RKO (cell line): ENCODE data around the gene MAGI1.
A peak's percentile ranks its signal among the peaks of the same experiment; 100 is the strongest.
"Not testable (repeated sequence)": the region's sequence is repeated elsewhere in the genome, so short reads cannot be mapped to it uniquely, and the experiment has no call there.

ENCODE experiments used
- DNase-seq: peaks from one replicate; pipeline ENCODE4 v3.0.0-alpha.2; 2016; ENCODE audit warnings: low spot score

MAGI1 gene

GRCh38 chr3:65904016-65904415, 134.7 kb downstream of the MAGI1 start:
- DNase-seq: no peak

- DNase-seq: no peak
Observed at GRCh38 chr3:65902304-65902793, 136.4 kb downstream of the MAGI1 start.

DNA sequence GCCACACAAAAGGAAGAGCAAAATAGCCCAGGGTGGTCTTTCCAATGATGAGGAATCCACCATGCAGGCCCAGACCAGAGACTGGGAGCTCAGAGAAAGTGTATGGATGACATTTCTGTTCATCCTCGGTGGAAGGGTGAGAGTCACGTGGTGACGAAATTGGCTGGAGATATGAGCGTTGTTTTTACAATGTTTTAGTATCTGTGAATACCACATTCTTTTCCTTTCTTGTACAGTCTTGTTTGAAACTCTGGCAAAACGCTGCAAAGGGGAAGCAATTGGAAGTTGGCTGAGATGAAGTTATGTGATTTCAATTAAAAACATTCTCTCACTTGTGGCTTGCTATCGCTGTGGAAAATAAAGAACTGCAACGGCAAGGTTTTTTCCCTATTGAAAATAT, 137.5 kb downstream of the MAGI1 start:
- no peak for DNase-seq

GRCh38 chr3:65899226-65899625, 139.5 kb downstream of the MAGI1 start:
- no peak for DNase-seq

DNA sequence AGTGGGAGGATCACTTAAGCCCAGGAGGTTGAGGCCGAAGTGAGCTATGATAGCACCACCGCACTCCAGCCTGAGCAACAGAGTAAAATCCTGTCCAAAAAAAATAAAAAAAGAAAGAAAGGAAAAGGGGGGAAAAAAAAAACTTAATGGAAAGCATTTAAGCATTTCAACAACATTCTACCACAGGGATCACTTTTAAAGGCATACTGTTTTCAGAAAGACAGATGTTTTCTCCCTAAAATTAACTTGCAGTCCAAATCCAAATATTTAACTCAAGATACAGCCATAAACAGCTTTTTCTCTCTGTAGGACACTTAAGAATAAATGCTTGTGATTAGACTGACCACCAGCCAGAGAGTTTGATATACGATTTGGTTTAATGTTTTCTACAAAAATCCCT, 141.0 kb downstream of the MAGI1 start:
- no peak for DNase-seq

DNA sequence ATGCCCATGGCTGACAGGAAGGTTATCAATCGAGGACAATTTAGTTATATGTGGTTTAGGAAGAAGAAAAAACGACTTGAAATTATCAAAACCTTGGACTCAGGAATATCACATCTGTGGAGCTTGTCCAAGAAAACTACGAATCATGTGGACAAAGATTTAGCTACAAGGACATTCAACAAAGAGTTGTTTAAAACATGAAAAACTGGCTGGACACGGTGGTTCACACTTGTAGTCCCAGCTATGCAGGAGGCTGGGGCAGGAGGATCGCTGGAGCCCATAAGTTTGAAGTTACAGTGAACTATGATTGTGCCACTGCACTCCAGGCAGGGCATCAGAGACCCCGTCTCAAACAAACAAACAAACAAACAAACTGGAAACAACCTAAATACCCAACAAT, 142.4 kb downstream of the MAGI1 start:
- DNase-seq: no peak

DNA sequence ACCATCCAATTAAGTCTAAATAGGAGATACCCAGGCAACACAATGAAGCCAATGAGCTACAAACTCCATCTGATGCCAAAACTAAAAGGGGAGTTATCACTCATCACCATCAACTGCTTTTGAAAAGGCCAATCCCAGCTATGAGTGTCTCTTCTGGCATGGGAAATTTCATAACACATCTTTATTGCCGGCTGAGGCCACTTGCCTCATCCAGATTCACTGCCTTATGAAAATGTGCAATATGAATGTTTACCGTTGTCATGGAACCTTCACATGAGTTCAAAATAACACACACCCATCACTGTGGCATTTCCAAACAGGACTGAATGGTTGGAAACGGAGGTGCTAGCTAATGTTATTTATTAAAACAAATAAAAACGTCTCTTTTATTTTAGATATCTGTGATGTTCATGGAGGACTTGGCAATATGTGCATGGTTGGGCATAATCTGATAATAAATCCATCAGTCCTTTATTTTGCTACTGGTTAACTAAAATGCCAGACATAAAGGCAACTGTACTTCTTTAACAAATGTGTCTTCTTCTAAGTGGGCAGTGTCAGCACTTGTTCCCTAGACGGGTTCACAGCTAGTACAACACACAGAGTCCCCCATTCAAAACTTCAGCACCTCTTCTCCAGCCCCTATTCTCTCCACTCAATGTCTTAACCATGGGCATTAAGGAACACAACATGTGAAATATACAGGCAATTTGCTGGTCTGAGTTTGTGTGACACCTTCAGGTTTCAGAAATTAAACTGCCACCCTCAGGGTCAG, 143.9 kb downstream of the MAGI1 start:
- DNase-seq: no peak

- no peak for DNase-seq
Observed at GRCh38 chr3:65894126-65894525, 144.6 kb downstream of the MAGI1 start.

DNA sequence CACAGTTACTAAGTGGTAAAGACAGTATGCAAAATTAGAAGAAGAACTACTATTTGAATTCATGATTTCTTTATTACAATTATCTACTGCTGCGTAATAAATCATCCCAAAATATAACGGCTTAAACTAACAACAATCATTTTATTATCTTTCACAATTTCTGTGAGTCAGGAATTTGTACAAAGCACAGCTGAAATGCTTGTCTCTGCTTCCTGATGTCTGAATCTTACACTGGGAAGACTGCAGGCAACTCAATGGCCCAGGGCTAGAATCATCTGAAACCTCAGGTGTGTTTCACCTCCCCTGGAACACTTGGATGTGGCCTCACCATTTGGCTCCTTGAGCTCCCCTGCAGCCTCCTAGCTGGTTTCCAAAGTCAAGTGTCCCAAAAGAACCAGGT, 145.1 kb downstream of the MAGI1 start:
- no peak for DNase-seq

DNA sequence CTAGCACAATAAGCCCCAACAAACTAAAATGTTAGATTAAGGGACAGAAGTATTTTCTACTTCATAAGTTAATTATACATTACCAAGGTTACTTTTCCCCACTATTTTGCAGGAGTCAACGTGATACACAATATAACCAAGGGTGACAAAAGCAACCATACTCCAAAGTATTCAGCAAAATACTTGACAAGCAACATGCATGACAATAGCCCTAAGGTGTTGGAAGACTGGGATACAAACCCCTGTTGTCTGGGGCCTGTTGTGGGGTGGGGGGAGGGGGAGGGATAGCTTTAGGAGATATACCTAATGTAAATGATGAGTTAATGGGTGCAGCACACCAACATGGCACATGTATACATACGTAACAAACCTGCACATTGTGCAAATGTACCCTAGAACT, 147.2 kb downstream of the MAGI1 start:
- not testable (repeated sequence) for DNase-seq

- no peak for DNase-seq
Observed at GRCh38 chr3:65890328-65890727, 148.4 kb downstream of the MAGI1 start.

DNA sequence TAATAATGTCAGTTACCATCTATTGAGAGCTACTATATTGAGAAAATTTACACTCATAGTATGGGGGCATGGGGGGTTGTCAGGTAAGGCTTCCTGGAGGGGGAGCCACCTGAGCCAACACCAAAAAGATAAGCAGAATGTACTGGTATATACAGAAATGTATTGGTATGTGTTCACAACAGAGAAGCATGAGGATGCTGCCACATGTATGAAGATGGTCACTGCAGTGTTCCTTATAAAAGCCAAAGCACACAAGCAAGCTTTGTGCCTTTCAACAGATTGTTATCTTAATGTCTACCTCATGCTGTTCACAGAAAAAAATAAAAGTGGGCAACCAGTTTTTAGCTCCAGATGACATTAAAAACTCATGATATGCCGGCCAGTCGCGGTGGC, 149.0 kb downstream of the MAGI1 start:
- DNase-seq: no peak

- peak; percentile 88 for DNase-seq
Observed at GRCh38 chr3:65888980-65889706, 149.6 kb downstream of the MAGI1 start.

DNA sequence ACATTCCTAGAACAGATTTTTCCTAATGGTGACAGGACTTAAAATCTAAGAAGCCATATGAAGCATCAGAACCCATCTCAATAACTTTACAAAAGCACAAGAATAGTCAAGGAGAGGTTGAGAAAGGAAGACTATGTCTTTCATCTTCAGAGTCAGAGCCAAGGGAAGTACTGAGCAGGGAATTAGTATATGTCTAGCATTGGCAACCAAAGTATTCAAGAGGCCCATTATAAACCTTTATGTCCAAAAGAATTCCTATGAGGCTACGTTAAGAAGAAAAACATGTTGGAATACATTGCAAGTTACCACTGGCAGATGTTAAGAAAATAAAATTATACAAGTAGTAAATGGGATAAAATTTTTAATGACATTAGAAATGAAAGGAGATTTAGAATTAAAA, 150.5 kb downstream of the MAGI1 start:
- DNase-seq: no peak

DNA sequence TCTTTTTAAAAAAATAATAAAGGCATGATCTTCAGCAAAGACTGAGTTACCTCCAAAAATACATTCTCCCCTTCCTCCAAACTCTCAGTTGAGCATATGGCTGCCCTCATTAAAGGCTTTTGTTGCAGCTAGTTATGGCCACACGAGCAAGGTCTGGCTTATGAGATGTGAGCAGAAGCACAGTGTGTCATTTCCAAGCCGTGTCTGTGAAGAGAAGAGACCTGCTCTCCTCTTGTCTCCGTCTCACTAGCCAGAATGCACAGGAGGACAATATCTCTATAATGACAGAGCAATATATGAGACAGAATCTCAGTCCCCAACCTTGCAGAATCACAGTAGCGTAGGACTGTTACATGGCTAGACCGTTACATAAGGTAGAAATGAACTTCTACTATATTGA, 152.3 kb downstream of the MAGI1 start:
- DNase-seq: no peak

- DNase-seq: no peak
Observed at GRCh38 chr3:65884071-65884470, 154.6 kb downstream of the MAGI1 start.

DNA sequence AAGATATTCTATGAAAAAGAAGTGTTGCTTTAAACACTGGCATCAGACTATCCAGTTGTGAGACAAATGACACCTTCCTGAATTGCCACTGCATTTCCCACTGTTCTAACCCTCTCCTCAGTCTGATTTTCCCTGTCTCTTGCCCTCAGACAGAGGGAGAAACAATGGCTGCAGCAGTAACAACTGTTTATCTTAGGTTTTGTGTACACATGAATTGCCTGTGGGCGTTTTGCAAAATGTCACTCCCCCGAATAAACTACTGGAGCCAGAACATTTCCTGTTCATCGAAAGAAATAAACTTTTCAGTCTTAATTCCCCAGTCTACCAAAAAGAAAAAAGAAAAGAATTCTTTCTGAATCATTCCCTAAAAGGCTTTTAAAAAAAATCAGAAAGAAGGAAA, 155.1 kb downstream of the MAGI1 start:
- no peak for DNase-seq

GRCh38 chr3:65880350-65880749, 158.4 kb downstream of the MAGI1 start:
- DNase-seq: no peak

GRCh38 chr3:65879372-65879771, 159.3 kb downstream of the MAGI1 start:
- DNase-seq: no peak

DNA sequence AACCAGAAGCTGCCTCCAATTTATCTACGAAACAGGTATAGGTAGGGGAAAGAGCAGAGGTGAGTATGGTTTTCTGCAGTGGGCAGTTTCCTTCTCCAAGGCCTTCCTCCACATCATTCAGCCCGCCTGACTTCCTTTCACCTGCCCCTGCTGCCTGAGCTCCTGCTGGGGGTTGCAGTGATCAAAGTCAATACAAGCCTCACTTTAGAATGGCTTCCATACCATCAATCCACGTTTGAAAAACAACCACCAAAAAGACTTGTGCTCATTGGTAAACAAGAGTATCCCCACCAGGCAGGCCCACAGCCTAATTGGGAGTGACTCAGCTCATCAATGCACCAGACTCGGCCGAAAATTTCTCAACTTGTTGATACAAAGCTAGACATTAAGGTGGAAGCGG, 159.9 kb downstream of the MAGI1 start:
- DNase-seq: no peak

- no peak for DNase-seq
Observed at GRCh38 chr3:65877160-65877559, 161.6 kb downstream of the MAGI1 start.

DNA sequence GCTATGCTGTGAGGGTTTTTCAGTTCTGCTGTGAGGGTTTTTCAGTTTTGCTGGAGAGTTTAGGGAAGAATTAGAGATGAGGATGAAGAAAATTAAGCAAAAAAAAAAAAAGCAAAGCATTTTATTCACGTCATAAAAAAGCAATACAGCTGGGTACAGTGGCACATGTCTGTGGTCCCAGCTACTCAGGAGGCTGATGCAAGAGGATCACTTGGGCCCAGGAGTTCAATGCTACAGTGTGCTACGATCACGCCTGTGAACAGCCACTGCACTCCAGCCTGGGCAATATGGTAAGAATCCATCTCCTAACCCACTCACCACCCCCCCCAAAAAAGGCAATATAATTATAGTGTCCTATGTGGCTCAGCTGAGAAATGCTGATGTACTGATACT, 162.7 kb downstream of the MAGI1 start:
- no peak for DNase-seq

GRCh38 chr3:65875393-65876027, 163.2 kb downstream of the MAGI1 start:
- DNase-seq: no peak
